ENCODE results near the gene RHOT2. TPM values are rescaled to one million over a fixed set of nuclear protein-coding genes. Genes with fewer than 3 reads are reported as not detected.

The RHOT2 gene
- total and polyA plus RNA-seq, 7 donors = 35.3 to 159 (median 52.9) TPM

DNA sequence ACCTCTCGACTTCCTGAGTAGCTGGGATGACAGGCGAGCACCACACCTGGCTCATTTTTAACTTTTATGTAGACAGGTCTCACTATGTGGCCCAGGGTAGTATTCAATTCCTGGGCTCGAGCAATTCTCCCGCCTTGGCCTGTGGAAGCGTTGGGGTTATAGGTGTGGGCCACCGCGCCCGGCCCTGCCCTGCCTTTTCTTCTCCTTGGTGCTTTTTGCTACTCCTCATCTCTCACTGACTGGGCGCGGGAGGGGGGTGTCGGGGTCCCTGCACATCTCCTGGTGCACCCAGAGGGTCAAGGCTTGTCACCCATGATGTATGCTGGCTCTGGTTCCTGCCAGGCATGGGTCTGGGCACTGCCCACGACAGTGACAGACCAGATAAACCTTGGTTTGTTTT, 23.4 kb upstream of the RHOT2 start:
- peaks cover 0 to 49% (median 40%) of the 10 kb centered on the region in 4 donors for H3K4me1 ChIP-seq
- WGBS, 2 donors = 69 to 85% methylated on average over 12 of the region's 12 CpGs
- TF ChIP-seq POLR2AphosphoS5 (IDR thresholded peaks at IDR 0.05) (no peak), EP300 (IDR thresholded peaks at IDR 0.05) (no peak), POLR2A (IDR thresholded peaks at IDR 0.05) (no peak)
- TF ChIP-seq, protein P1, sequence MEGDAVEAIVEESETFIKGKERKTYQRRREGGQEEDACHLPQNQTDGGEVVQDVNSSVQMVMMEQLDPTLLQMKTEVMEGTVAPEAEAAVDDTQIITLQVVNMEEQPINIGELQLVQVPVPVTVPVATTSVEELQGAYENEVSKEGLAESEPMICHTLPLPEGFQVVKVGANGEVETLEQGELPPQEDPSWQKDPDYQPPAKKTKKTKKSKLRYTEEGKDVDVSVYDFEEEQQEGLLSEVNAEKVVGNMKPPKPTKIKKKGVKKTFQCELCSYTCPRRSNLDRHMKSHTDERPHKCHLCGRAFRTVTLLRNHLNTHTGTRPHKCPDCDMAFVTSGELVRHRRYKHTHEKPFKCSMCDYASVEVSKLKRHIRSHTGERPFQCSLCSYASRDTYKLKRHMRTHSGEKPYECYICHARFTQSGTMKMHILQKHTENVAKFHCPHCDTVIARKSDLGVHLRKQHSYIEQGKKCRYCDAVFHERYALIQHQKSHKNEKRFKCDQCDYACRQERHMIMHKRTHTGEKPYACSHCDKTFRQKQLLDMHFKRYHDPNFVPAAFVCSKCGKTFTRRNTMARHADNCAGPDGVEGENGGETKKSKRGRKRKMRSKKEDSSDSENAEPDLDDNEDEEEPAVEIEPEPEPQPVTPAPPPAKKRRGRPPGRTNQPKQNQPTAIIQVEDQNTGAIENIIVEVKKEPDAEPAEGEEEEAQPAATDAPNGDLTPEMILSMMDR (IDR thresholded peaks at IDR 0.05) = no peak
- intact Hi-C loops (cut with DNase I) = no loop called here
- no peak overlapping the region for H3K27ac ChIP-seq
- DNase-seq = no peak
- no peak overlapping the region for H3K4me3 ChIP-seq
- no peaks in the 10 kb centered on the region for H3K9me3 ChIP-seq
- no peaks in the 10 kb centered on the region for H3K27me3 ChIP-seq
- no peaks in the 10 kb centered on the region for H3K36me3 ChIP-seq

DNA sequence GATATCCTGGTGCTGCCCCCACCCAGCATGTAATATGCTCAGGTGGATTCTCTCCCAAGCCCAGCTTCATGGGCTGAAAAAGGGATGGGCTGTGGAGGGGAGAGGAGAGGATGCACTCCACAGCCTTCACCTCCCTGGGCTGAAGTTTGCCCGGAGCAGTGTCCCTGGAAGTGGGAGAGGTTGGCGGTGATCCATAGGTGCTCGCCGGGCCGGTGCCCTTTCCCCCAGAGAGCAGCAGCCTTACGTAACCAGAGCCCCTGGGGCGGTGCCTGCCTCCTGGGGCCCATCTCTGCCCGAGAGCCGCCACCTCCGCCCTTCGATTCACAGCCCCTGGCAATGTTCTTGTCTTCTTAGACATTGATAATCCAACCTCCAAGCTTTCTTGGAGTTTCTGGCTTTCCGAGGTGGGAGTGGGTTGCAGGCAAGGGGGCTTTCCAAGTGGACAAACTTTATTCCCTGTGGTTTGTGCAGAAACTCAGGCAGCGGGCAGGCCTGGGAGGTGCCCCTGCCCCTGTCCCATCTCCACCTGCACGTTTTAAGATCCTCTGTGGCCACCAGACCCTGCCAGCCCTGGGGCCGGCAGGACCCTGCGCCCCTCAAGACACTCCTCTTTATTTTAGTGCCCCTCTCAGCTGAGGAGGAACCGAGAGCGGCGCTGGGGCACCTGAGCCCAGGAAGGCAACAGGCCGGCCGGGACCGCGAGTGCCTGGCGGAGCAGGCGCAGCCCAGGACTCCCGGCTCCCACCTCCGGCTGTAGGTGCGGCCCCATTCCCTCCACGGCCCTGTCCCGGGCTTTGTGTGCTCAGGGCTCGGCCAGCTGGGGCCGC, 21.9 kb upstream of the RHOT2 start:
- DNase-seq = no peak
- peaks cover 0 to 59% (median 49%) of the 10 kb centered on the region in 4 donors for H3K4me1 ChIP-seq
- peak overlapping the region in 2 of 4 donors; percentile 22 to 36 for H3K27ac ChIP-seq
- H3K27me3 ChIP-seq = no peaks in the 10 kb centered on the region
- WGBS, 2 donors = 34 to 76% methylated on average over 32 of the region's 32 CpGs
- no peaks in the 10 kb centered on the region for H3K36me3 ChIP-seq
- TF ChIP-seq EP300 (IDR thresholded peaks at IDR 0.05) (no peak), POLR2AphosphoS5 (IDR thresholded peaks at IDR 0.05) (no peak)
- TF ChIP-seq, protein P1 (IDR thresholded peaks at IDR 0.05) = no peak
- H3K4me3 ChIP-seq = no peak overlapping the region
- intact Hi-C loops (cut with DNase I) = no loop called here
- no peaks in the 10 kb centered on the region for H3K9me3 ChIP-seq

DNA sequence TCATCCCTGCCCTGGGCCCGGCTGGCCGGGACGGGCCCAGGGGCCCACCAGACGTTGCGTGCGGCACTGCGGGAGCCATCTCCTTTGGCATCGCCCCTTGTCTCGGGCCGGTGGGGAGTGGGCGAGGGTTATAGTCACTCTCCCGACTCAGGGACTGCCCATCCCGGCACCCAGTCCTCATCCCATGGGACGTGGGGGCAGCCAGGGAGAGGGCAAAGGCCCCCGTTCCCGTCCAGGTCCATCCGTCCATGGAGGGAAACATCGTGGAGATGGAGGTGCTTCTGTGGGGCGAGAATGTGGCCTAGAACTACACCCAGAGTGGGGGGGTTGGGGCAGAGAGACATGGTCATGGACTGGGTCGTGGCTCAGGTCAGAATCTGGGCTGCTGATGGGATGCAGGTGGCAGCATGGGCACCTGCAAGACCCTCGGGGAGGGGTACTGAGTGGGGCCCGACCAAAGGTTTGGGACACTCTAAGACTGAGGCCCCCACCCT, 21.2 kb upstream of the RHOT2 start:
- no peak overlapping the region for H3K4me3 ChIP-seq
- intact Hi-C loops (cut with DNase I) = no loop called here
- peaks cover 0 to 55% (median 46%) of the 10 kb centered on the region in 4 donors for H3K4me1 ChIP-seq
- H3K9me3 ChIP-seq = no peaks in the 10 kb centered on the region
- 46 to 85% methylated on average over 22 of the region's 22 CpGs for WGBS, 2 donors
- DNase-seq = no peak
- no peaks in the 10 kb centered on the region for H3K27me3 ChIP-seq
- no peaks in the 10 kb centered on the region for H3K36me3 ChIP-seq
- TF ChIP-seq EP300 (IDR thresholded peaks at IDR 0.05) (no peak), POLR2AphosphoS5 (IDR thresholded peaks at IDR 0.05) (no peak), POLR2A (IDR thresholded peaks at IDR 0.05) (no peak)
- TF ChIP-seq, protein P1 (IDR thresholded peaks at IDR 0.05) = no peak
- H3K27ac ChIP-seq = peak overlapping the region in 2 of 4 donors; percentile 22 to 36

DNA sequence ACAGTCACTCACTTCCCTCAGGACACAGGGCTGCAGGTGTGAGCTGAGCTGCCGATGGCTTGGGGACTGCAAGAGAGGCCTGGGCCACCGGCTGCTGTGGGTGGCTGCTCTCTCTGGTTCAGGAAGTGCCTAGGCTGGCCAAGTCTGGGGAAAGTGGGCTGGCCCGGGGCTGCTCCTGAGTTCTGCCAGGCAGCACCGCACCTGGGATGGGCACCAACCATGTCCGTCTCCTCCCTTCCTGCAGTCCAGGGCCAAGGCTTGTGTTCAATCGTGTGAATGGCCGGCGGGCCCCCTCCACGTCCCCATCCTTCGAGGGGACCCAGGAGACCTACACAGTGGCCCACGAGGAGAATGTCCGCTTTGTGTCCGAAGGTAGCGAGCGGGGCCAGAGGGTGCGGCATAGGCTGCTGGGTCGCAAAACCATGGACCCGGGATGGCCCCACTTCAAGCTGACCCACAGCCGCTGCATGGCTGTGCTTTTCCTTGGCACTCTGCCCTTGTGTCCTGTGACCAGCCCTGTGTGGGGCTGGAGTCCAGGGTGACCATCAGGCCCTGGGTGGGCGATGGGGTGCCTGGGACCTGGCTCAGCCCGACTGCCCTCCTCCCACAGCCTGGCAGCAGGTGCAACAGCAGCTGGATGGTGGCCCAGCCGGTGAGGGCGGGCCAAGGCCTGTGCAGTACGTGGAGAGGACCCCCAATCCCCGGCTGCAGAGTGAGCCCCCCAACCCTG, 20.6 kb upstream of the RHOT2 start:
- WGBS, 2 donors = 22 to 75% methylated on average over 25 of the region's 25 CpGs

More for the DNA sequence above, 20.6 kb upstream of the RHOT2 start:
- TF ChIP-seq POLR2A (IDR thresholded peaks at IDR 0.05) = no peak
- TF ChIP-seq, protein P1 (IDR thresholded peaks at IDR 0.05) = no peak
- TF ChIP-seq POLR2AphosphoS5 (IDR thresholded peaks at IDR 0.05) = no peak
- TF ChIP-seq EP300 (IDR thresholded peaks at IDR 0.05) = no peak
- peaks cover 0 to 5% (median 0%) of the 10 kb centered on the region in 4 donors for H3K36me3 ChIP-seq
- peaks cover 0 to 54% (median 46%) of the 10 kb centered on the region in 4 donors for H3K4me1 ChIP-seq
- H3K27me3 ChIP-seq = no peaks in the 10 kb centered on the region
- DNase-seq = no peak
- intact Hi-C loops (cut with DNase I) = no loop called here
- H3K9me3 ChIP-seq = no peaks in the 10 kb centered on the region
- peak overlapping the region in 3 of 4 donors; percentile 22 to 89 (median 78) for H3K27ac ChIP-seq
- H3K4me3 ChIP-seq = no peak overlapping the region
